ENCODE measurements around the gene SCN2B. TPM values are rescaled to one million over a fixed set of nuclear protein-coding genes. Genes with fewer than 3 reads are reported as not detected.

The SCN2B gene
- total and polyA plus RNA-seq, 2 of the 13 experiments (the other 11 are each of a cell fraction or from before 2014, with no cell fraction given), result 0.01 to 0.02 TPM

GRCh38 chr11:118212131-118212725 lies 35.8 kb upstream of the SCN2B start (continued):
- no peak for TF ChIP-seq ZMAT5 (CRISPR knock-in tag; IDR thresholded peaks at IDR 0.05; ENCODE audit: borderline replicate concordance, low read depth)
- peak; percentile 52; the same call in 1 of the 2 replicates for TF ChIP-seq FOXC1 (CRISPR knock-in tag; IDR thresholded peaks at IDR 0.05; ENCODE audit: borderline replicate concordance)
- peak; percentile 90 for TF ChIP-seq TEAD3 (CRISPR knock-in tag; optimal IDR thresholded peaks at IDR 0.05; ENCODE audit: borderline replicate concordance)
- TF ChIP-seq ZNF281 (CRISPR knock-in tag; IDR thresholded peaks at IDR 0.05; ENCODE audit: borderline replicate concordance), result peak; percentile 60; the same call in 1 of the 2 replicates
- peak; percentile 73; the same call in 1 of the 2 replicates for TF ChIP-seq HMG20B (CRISPR knock-in tag; conservative IDR thresholded peaks at IDR 0.05)
- TF ChIP-seq IRF2 (CRISPR knock-in tag; IDR thresholded peaks at IDR 0.05), result peak; percentile 89
- TF ChIP-seq HMG20A (CRISPR knock-in tag; IDR thresholded peaks at IDR 0.05; ENCODE audit: borderline replicate concordance), result peak; percentile 87
- 0 out of 2 replicates have a peak, but pooled peaks have one; percentile 41 for TF ChIP-seq ZC3H13 (CRISPR knock-in tag; IDR thresholded peaks at IDR 0.05)
- 0 out of 2 replicates have a peak, but pooled peaks have one; percentile 52 for TF ChIP-seq SNAPC4 (CRISPR knock-in tag; IDR thresholded peaks at IDR 0.05)
- peak; percentile 72; the same call in 1 of the 2 replicates for TF ChIP-seq SMAD3 (CRISPR knock-in tag; IDR thresholded peaks at IDR 0.05)
- peak; percentile 91; the same call in 1 of the 2 replicates for TF ChIP-seq SNAPC2 (CRISPR knock-in tag; IDR thresholded peaks at IDR 0.05)
- 0 out of 2 replicates have a peak, but pooled peaks have one; percentile 19 for TF ChIP-seq ZNF605 (CRISPR knock-in tag; IDR thresholded peaks at IDR 0.05)
- peak; percentile 80 for TF ChIP-seq POGZ (CRISPR knock-in tag; IDR thresholded peaks at IDR 0.05)
- TF ChIP-seq JUNB (CRISPR knock-in tag; IDR thresholded peaks at IDR 0.05; ENCODE audit: borderline replicate concordance), result peak; percentile 67; the same call in 1 of the 2 replicates
- peak; percentile 51 for TF ChIP-seq CREB1 (IDR thresholded peaks at IDR 0.05)
- peak; percentile 77 for TF ChIP-seq CREB1 (CRISPR knock-in tag; IDR thresholded peaks at IDR 0.05)
- TF ChIP-seq HNRNPUL1 (IDR thresholded peaks at IDR 0.05; ENCODE audit: low read depth, low read length), result no peak
- no peak for TF ChIP-seq TRIM22 (IDR thresholded peaks at IDR 0.05)
- TF ChIP-seq ZNF552 (CRISPR knock-in tag; IDR thresholded peaks at IDR 0.05; ENCODE audit: borderline replicate concordance), result 0 out of 2 replicates have a peak, but pooled peaks have one; percentile 45
- no peak for TF ChIP-seq ZNF674 (CRISPR knock-in tag; IDR thresholded peaks at IDR 0.05; ENCODE audit: low read depth)
- TF ChIP-seq TCF12 (IDR thresholded peaks at IDR 0.05), result no peak
- TF ChIP-seq TCF12 (CRISPR knock-in tag; IDR thresholded peaks at IDR 0.05), result peak; percentile 96
